GM12878 (cell line): ENCODE measurements around the gene RHBG. TPM values are rescaled to one million over a fixed set of nuclear protein-coding genes. Genes with fewer than 3 reads are reported as not detected.

Source experiments
- BRCA1 ChIP-seq: IDR thresholded peaks from 2 replicates; pipeline ENCODE4 v1.6.1; 2011; ENCODE audit warnings: low read depth, low read length, improper control_type of control experiment
- CEBPB ChIP-seq, 2 experiments: fragments of 150-350 bp in 1 of 2; IDR thresholded peaks; 2 replicates each; pipeline ENCODE4 v1.6.1; 2012 to 2014; ENCODE audit warnings: low read depth in 2 of 2, low read length in 2 of 2, borderline replicate concordance in 1 of 2, inconsistent platforms in 1 of 2
- CHD1 ChIP-seq: IDR thresholded peaks from 2 replicates; pipeline ENCODE4 v1.6.1; 2012; ENCODE audit warnings: low read depth, low read length, improper control_type of control experiment
- ESRRA ChIP-seq: IDR thresholded peaks from 2 replicates; pipeline ENCODE4 v1.6.1; 2012; ENCODE audit warnings: mild to moderate bottlenecking, low read length, improper control_type of control experiment
- FOS ChIP-seq: IDR thresholded peaks from 3 replicates; pipeline ENCODE4 v1.6.1; 2011; ENCODE audit warnings: borderline replicate concordance; ENCODE audit not compliant: insufficient read length; ENCODE audit errors: extremely low read depth
- JUND ChIP-seq: IDR thresholded peaks from 2 replicates; pipeline ENCODE4 v1.6.1; 2012; ENCODE audit warnings: low read depth, mild to moderate bottlenecking, low read length, improper control_type of control experiment, moderate library complexity
- LARP7 ChIP-seq: fragments of 450-650 bp; IDR thresholded peaks from 2 replicates; pipeline ENCODE4 v1.6.1; 2017; ENCODE audit warnings: mild to moderate bottlenecking
- MXI1 ChIP-seq: fragments of 150-350 bp; IDR thresholded peaks from 2 replicates; pipeline ENCODE4 v1.6.1; 2011; ENCODE audit warnings: low read depth, mild to moderate bottlenecking, inconsistent platforms, low read length, improper control_type of control experiment
- NBN ChIP-seq: fragments of 450-650 bp; IDR thresholded peaks from 2 replicates; pipeline ENCODE4 v1.6.1; 2016
- PAX5 ChIP-seq: IDR thresholded peaks from 2 replicates; pipeline ENCODE4 v1.6.1; 2011; ENCODE audit warnings: low read depth, low read length, borderline replicate concordance
- STAT3 ChIP-seq: IDR thresholded peaks from 2 replicates; pipeline ENCODE4 v1.6.1; 2011; ENCODE audit warnings: low read depth, low read length, improper control_type of control experiment
- ZNF622 ChIP-seq: fragments of 450-650 bp; IDR thresholded peaks from 2 replicates; pipeline ENCODE4 v1.6.1; 2017; ENCODE audit warnings: mild to moderate bottlenecking, inconsistent platforms
- polyA plus RNA-seq, 11 experiments: library from polyadenylated mRNA; depleted of rRNA in 4 of 11; unstranded in 6 of 11; stranded (reverse) in 5 of 11; fragments of >200 nt; fragmentation: Nextera tagmentation in 4 of 11; fragmentation: Illumina TruSeq in 1 of 11; extraction: Ambion mirVana in 4 of 11; extraction: Trizol in 1 of 11; gene quantifications; 1 replicate in 1 of 11; 2 replicates in 10 of 11; pipeline versions ENCODE4 v1.2.1 to v1.2.3, GENCODE V29; 2011 to 2016; ENCODE audit warnings: inconsistent platforms in 2 of 11, missing spikeins in 2 of 11, low read depth in 1 of 11
- total RNA-seq, 4 experiments: library from RNA; depleted of rRNA in 3 of 4; stranded (reverse); fragments of >200 nt in 3 of 4; fragmentation: Illumina TruSeq in 1 of 4; extraction: Trizol in 1 of 4; gene quantifications; 2 replicates each; pipeline versions ENCODE4 v1.2.1 to v1.2.3, GENCODE V29; 2013 to 2021
- TF ChIP-seq, protein P1 (sequence below): fragments of 450-650 bp; IDR thresholded peaks from 2 replicates; pipeline ENCODE4 v1.6.1; 2016; ENCODE audit warnings: mild to moderate bottlenecking
- TF ChIP-seq, protein P2 (sequence below): IDR thresholded peaks from 2 replicates; pipeline ENCODE4 v1.6.1; 2011; ENCODE audit warnings: low read depth, mild to moderate bottlenecking, low read length, moderate library complexity, borderline replicate concordance; ENCODE audit errors: extremely low read depth
- TF ChIP-seq, protein P3 (sequence below): IDR thresholded peaks from 2 replicates; pipeline ENCODE4 v1.6.1; 2011; ENCODE audit warnings: borderline replicate concordance, low read depth, mild to moderate bottlenecking, moderate library complexity, mixed read lengths, low read length; ENCODE audit not compliant: insufficient read depth; ENCODE audit errors: extremely low read length
- TF ChIP-seq, protein P4 (sequence below): fragments of 450-650 bp; IDR thresholded peaks from 2 replicates; pipeline ENCODE4 v1.6.1; 2016; ENCODE audit warnings: mild to moderate bottlenecking, moderate library complexity, borderline replicate concordance
- TF ChIP-seq, protein P5 (sequence below): fragments of 450-650 bp; IDR thresholded peaks from 2 replicates; pipeline ENCODE4 v1.6.1; 2017; ENCODE audit warnings: mild to moderate bottlenecking, moderate library complexity

The RHBG gene
- total and polyA plus RNA-seq, 10 of the 15 experiments (the other 5 are each of a cell fraction or from before 2014, with no cell fraction given) = not detected

DNA sequence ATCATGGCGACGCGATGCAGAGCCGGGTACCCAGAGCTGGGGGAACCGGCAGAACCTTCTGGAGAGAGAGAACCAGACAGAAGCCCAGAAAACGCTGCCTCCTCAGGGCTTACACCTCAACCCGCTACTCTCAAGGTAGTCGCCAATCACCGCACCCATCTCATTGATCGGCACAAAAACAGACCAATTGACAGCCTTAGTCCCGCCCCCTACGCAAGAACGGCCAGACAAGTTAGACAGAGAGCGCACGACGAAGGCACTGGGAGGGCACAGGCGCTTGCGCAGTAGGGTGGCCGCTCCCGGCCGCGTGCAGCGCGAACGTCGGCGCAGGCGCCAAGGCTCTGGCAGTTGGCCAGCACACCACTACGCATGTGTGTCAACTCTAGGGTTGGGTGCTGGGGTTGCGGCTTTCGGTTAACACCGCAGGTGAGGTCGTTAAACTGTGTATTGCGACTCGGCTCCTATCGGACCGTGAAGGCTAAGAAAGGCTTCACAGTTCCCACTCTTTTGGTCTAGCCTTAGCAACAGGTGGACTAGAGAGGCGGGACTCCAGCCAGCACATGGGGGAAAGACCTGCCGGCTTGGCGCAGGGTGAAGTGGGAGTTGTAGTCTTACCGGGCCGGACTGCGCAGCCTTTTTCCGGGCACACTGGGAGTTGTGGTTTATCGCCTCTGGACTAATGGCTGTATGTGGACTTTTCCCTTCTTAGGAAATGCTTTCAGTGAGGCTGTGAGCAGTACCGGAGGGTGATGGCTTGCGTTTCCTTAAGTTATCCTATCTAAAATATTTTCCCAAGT lies 30.6 kb upstream of the RHBG start, which contains the start of the genes CCT3 and TSACC (continued):
- TF ChIP-seq, protein P1, sequence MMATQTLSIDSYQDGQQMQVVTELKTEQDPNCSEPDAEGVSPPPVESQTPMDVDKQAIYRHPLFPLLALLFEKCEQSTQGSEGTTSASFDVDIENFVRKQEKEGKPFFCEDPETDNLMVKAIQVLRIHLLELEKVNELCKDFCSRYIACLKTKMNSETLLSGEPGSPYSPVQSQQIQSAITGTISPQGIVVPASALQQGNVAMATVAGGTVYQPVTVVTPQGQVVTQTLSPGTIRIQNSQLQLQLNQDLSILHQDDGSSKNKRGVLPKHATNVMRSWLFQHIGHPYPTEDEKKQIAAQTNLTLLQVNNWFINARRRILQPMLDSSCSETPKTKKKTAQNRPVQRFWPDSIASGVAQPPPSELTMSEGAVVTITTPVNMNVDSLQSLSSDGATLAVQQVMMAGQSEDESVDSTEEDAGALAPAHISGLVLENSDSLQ = peak; percentile 100
- TF ChIP-seq ESRRA = peak; percentile 36; the same call in 1 of the 2 replicates
- peak; percentile 98 for TF ChIP-seq ZNF622
- peak; percentile 79; the same call in 1 of the 2 replicates for TF ChIP-seq NBN
- no peak for TF ChIP-seq CEBPB (IDR thresholded peaks at IDR 0.05; ENCODE audit: borderline replicate concordance in 1 of 2, low read depth in 2 of 2, low read length in 2 of 2)
- TF ChIP-seq JUND = no peak
- TF ChIP-seq, protein P2, sequence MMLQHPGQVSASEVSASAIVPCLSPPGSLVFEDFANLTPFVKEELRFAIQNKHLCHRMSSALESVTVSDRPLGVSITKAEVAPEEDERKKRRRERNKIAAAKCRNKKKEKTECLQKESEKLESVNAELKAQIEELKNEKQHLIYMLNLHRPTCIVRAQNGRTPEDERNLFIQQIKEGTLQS = no peak
- TF ChIP-seq, protein P3, sequence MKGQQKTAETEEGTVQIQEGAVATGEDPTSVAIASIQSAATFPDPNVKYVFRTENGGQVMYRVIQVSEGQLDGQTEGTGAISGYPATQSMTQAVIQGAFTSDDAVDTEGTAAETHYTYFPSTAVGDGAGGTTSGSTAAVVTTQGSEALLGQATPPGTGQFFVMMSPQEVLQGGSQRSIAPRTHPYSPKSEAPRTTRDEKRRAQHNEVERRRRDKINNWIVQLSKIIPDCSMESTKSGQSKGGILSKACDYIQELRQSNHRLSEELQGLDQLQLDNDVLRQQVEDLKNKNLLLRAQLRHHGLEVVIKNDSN = peak; percentile 57
- no peak for TF ChIP-seq CHD1
- peak; percentile 78 for TF ChIP-seq FOS
- peak; percentile 57; the same call in 1 of the 2 replicates for TF ChIP-seq LARP7
- TF ChIP-seq PAX5 = peak; percentile 80
- TF ChIP-seq, protein P4, sequence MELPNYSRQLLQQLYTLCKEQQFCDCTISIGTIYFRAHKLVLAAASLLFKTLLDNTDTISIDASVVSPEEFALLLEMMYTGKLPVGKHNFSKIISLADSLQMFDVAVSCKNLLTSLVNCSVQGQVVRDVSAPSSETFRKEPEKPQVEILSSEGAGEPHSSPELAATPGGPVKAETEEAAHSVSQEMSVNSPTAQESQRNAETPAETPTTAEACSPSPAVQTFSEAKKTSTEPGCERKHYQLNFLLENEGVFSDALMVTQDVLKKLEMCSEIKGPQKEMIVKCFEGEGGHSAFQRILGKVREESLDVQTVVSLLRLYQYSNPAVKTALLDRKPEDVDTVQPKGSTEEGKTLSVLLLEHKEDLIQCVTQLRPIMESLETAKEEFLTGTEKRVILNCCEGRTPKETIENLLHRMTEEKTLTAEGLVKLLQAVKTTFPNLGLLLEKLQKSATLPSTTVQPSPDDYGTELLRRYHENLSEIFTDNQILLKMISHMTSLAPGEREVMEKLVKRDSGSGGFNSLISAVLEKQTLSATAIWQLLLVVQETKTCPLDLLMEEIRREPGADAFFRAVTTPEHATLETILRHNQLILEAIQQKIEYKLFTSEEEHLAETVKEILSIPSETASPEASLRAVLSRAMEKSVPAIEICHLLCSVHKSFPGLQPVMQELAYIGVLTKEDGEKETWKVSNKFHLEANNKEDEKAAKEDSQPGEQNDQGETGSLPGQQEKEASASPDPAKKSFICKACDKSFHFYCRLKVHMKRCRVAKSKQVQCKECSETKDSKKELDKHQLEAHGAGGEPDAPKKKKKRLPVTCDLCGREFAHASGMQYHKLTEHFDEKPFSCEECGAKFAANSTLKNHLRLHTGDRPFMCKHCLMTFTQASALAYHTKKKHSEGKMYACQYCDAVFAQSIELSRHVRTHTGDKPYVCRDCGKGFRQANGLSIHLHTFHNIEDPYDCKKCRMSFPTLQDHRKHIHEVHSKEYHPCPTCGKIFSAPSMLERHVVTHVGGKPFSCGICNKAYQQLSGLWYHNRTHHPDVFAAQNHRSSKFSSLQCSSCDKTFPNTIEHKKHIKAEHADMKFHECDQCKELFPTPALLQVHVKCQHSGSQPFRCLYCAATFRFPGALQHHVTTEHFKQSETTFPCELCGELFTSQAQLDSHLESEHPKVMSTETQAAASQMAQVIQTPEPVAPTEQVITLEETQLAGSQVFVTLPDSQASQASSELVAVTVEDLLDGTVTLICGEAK = peak; percentile 82; the same call in 1 of the 2 replicates
- TF ChIP-seq STAT3 = peak; percentile 37; the same call in 1 of the 2 replicates
- TF ChIP-seq, protein P5, sequence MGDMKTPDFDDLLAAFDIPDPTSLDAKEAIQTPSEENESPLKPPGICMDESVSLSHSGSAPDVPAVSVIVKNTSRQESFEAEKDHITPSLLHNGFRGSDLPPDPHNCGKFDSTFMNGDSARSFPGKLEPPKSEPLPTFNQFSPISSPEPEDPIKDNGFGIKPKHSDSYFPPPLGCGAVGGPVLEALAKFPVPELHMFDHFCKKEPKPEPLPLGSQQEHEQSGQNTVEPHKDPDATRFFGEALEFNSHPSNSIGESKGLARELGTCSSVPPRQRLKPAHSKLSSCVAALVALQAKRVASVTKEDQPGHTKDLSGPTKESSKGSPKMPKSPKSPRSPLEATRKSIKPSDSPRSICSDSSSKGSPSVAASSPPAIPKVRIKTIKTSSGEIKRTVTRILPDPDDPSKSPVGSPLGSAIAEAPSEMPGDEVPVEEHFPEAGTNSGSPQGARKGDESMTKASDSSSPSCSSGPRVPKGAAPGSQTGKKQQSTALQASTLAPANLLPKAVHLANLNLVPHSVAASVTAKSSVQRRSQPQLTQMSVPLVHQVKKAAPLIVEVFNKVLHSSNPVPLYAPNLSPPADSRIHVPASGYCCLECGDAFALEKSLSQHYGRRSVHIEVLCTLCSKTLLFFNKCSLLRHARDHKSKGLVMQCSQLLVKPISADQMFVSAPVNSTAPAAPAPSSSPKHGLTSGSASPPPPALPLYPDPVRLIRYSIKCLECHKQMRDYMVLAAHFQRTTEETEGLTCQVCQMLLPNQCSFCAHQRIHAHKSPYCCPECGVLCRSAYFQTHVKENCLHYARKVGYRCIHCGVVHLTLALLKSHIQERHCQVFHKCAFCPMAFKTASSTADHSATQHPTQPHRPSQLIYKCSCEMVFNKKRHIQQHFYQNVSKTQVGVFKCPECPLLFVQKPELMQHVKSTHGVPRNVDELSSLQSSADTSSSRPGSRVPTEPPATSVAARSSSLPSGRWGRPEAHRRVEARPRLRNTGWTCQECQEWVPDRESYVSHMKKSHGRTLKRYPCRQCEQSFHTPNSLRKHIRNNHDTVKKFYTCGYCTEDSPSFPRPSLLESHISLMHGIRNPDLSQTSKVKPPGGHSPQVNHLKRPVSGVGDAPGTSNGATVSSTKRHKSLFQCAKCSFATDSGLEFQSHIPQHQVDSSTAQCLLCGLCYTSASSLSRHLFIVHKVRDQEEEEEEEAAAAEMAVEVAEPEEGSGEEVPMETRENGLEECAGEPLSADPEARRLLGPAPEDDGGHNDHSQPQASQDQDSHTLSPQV = no peak
- no peak for TF ChIP-seq BRCA1
- TF ChIP-seq MXI1 = peak; percentile 92
